ENCODE data around the gene CNTNAP2. TPM values are rescaled to one million over a fixed set of nuclear protein-coding genes. Genes with fewer than 3 reads are reported as not detected.

Gene CNTNAP2
- total RNA-seq, 1 donor from 2014 or later: 0.59 TPM

GRCh38 chr7:148433521-148434180 is 2317.1 kb downstream of the CNTNAP2 start:
- H3K27ac ChIP-seq: no peak overlapping the region
- no peak overlapping the region for H3K4me3 ChIP-seq
- no peaks in the 10 kb centered on the region for H3K9me3 ChIP-seq
- H3K4me1 ChIP-seq: no peaks in the 10 kb centered on the region
- ATAC-seq (no peak), DNase-seq (no peak)
- H3K36me3 ChIP-seq: no peaks in the 10 kb centered on the region
- TF ChIP-seq, protein P1, sequence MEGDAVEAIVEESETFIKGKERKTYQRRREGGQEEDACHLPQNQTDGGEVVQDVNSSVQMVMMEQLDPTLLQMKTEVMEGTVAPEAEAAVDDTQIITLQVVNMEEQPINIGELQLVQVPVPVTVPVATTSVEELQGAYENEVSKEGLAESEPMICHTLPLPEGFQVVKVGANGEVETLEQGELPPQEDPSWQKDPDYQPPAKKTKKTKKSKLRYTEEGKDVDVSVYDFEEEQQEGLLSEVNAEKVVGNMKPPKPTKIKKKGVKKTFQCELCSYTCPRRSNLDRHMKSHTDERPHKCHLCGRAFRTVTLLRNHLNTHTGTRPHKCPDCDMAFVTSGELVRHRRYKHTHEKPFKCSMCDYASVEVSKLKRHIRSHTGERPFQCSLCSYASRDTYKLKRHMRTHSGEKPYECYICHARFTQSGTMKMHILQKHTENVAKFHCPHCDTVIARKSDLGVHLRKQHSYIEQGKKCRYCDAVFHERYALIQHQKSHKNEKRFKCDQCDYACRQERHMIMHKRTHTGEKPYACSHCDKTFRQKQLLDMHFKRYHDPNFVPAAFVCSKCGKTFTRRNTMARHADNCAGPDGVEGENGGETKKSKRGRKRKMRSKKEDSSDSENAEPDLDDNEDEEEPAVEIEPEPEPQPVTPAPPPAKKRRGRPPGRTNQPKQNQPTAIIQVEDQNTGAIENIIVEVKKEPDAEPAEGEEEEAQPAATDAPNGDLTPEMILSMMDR (IDR thresholded peaks at IDR 0.05): no peak
- intact Hi-C loops (cut with DNase I): no loop called here
- H3K27me3 ChIP-seq (ENCODE audit: low read depth): no peaks in the 10 kb centered on the region

DNA sequence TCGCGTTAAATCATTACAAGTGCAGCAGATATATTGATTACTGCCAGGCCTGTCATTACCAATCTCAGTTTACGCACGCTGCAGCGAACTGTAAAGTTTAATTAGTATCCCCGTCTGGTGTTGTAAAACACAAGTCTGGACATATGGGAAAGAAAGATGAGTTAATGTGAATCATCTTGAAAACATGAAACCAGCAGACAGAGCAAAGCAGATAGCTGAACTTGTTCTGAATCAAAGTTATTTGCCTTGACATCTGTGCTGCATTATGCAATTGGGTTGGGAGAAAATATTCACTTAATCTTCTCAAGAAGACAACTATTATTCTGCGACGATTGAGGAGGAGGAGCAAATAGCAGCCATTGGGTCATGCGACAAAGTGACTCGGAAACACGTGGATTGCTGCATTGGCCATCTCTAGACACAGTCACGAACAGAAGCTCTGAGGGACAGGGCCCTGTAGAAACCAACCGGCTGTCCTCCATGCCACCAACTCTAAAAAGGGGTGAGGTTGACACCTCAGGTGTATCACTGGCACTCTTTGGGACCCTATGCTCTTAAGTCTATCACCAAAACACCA is 2317.7 kb downstream of the CNTNAP2 start:
- no peak overlapping the region for H3K27ac ChIP-seq
- H3K27me3 ChIP-seq (ENCODE audit: low read depth): no peaks in the 10 kb centered on the region
- H3K36me3 ChIP-seq: no peaks in the 10 kb centered on the region
- ATAC-seq (no peak), DNase-seq (no peak)
- no peaks in the 10 kb centered on the region for H3K4me1 ChIP-seq
- TF ChIP-seq, protein P1 (IDR thresholded peaks at IDR 0.05): no peak
- H3K4me3 ChIP-seq: no peak overlapping the region
- intact Hi-C loops (cut with DNase I): no loop called here
- H3K9me3 ChIP-seq: no peaks in the 10 kb centered on the region

GRCh38 chr7:148434887-148435286 is 2318.3 kb downstream of the CNTNAP2 start:
- Histone ChIP-seq H3K27ac (no peak overlapping the region), H3K4me1 (no peaks in the 10 kb centered on the region), H3K9me3 (no peaks in the 10 kb centered on the region), H3K27me3 (ENCODE audit: low read depth) (no peaks in the 10 kb centered on the region), H3K36me3 (no peaks in the 10 kb centered on the region), H3K4me3 (no peak overlapping the region)
- TF ChIP-seq, protein P1 (IDR thresholded peaks at IDR 0.05): no peak
- intact Hi-C loops (cut with DNase I): no loop called here
- ATAC-seq (no peak), DNase-seq (no peak)

- H3K36me3 ChIP-seq: no peaks in the 10 kb centered on the region
- no peaks in the 10 kb centered on the region for H3K9me3 ChIP-seq
- intact Hi-C loops (cut with DNase I): no loop called here
- DNase-seq (no peak), ATAC-seq (no peak)
- no peak overlapping the region for H3K27ac ChIP-seq
- H3K27me3 ChIP-seq (ENCODE audit: low read depth): no peaks in the 10 kb centered on the region
- no peaks in the 10 kb centered on the region for H3K4me1 ChIP-seq
- no peak overlapping the region for H3K4me3 ChIP-seq
- TF ChIP-seq, protein P1 (IDR thresholded peaks at IDR 0.05): no peak
Observed at GRCh38 chr7:148435715-148436114, 2319.1 kb downstream of the CNTNAP2 start.

- H3K36me3 ChIP-seq: no peaks in the 10 kb centered on the region
- intact Hi-C loops (cut with DNase I): no loop called here
- no peaks in the 10 kb centered on the region for H3K4me1 ChIP-seq
- H3K27me3 ChIP-seq (ENCODE audit: low read depth): no peaks in the 10 kb centered on the region
- H3K4me3 ChIP-seq: no peak overlapping the region
- H3K9me3 ChIP-seq: no peaks in the 10 kb centered on the region
- DNase-seq (no peak), ATAC-seq (peak in 1 of 2 donors; percentile 31)
- TF ChIP-seq, protein P1 (IDR thresholded peaks at IDR 0.05): no peak
- H3K27ac ChIP-seq: no peak overlapping the region
Observed at GRCh38 chr7:148436135-148436534, 2319.5 kb downstream of the CNTNAP2 start.

Measured in lower lobe of right lung (tissue), 2 donors.